HG02623 (cell line): ENCODE results near the gene COX19.
A peak's percentile ranks its signal among the peaks of the same experiment; 100 is the strongest.

Experiments
- ATAC-seq: cut with Tn5 transposase; IDR thresholded peaks from one replicate; pipeline ENCODE4 v1.9.1; 2021; ENCODE audit warnings: moderate library complexity; ENCODE audit not compliant: unreplicated experiment

The COX19 gene

DNA sequence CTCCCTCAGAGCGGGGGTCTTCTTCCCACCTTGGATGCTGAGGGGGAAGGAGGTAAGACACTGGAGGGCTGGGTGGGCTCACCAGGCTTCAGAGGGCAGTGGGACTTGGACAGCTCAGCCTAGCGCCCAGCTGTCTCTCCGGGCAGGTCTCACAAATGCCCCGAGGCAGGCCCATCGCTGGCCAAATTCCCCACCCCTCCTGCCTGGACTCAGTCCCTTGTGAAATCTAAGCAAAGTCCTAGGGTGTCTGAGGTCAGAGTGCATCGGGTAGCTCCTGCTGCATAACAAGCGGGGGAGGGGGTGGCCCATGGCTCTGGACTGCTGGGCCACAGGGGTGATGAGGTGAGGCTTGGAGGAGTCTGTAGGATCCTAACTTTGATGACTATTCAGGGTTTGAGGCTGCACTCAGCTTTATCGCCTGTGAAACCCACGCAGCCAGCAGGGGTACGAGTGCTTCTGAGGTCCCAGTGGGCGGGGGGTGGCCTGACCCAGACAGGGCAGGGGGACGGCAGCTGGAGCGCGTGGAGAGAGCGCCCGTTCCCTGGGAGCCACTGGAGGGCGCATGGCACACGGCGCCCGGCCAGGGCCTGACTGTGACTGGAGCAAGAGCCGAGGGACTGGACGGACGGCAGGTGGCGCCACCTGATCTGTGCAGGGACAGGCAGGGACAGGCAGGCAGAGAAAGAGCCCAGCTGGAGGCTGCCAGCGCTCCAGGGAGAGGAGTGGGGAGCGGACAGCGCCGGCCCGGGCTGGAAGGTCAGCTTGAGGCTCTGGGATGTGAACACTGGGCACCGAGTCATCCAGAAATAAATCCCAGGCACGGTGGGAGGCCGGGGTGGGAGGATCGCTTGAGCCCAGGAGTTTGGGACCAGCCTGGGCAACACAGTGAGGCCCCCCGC is 17.6 kb upstream of the COX19 start:
- ATAC-seq, result peak; percentile 88

DNA sequence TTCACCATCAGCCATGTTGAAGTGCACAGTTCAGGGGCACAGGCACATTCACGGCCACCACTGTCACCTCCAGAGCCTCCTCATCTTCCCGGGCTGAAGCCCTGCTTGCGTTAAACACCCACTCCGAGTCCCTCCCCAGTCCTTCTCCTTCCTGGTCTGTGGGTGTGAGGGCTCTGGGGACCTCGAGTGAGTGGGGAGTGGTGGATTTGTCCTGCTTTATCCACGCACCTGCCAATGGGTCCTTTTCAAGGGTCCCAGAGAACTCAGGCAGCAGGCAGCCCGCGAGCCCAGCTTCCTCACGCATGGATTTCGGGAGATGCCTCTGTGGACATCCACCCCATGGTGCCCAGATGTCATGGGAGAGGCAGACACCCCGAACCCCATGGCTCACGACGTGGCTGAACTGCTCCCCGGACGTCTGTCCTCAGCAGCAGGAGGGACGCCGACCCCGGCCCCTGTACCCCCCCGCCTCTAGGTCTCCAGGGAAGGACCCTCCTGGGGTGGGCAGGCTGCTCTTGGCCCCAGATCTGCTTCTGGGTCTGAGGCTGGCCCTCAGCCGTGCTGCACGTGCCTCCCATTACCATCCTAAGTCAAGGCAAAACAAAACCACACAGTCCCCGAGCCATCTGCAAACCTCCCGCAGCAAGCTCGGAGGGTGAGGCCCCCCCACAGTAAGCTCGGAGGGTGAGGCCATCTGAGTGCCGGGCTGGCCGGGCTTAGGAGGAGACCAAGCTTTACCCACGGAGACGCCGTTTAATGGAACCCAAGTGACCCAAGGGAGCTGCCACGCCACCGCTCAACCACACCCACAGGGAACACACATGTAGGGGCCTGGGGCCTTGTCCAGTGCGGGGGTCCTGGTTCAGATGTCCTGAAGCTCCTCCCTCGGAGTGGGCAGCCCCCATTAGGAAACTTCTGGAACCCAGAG is 16.6 kb upstream of the COX19 start:
- ATAC-seq, result no peak

DNA sequence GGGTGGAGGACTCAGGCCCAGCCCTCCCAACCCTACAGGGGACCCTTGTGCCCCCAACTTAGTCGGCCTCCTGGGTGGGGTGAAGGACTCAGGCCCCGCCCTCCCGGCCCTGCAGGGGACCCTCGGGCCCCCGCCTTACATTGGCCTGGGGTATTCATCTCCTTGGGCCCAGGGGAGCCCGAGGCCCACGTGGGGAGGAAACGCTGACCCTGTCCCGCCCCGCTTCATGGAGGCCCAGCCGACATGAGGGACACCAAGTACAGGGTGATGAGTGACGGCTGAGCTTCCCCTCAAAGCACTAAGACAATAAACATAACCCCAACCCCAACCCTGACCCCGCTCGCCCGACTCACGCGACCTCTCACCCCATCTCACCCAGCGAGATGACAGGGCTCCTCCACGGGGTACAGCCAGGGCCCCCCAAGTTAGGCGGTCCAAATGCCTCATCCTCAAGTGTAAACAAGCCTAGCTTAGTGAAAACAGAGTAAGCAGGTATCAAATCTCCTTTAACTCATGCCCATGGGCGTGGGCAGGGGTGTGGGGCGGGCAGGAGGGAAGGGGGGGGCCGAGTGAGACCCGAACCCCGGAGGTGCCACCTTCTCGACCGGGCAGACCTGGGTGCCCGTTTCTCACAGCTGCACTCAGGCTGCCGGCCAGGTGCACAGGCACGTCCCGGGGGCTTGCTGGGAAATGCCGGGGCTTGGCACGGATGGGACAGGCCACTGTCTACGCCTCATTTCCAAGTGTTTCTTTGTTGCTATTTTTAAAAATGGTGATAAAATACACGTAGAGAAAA is 15.8 kb upstream of the COX19 start:
- no peak for ATAC-seq

DNA sequence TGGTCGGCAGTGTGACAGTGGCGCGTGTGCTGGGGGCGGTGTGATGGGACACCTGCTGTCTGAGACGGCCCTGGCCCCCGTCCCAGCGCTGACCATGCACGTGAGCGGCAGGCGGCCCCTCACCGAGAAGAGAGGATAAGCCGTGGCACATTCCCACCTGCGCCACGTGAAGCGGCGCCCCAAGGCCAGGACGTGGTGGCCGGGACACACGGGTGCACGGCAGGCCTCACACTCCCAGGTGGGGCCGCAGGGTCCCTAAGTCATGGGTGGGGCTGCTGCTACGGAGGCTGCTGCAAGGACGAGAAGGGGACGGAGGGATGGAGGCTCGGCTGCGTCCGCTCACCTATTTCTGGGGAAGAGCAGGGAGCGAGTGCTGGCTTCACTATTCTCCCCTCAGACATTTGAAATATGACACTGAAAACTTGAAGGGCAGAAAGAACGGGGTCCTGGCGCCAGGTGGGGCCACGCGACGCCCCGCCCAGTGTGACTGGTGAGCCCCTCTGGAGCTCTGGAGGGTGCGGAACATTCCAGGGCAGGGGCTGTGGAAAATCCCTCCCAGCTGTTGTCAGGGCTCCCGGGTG is 15.1 kb upstream of the COX19 start:
- ATAC-seq, result no peak

DNA sequence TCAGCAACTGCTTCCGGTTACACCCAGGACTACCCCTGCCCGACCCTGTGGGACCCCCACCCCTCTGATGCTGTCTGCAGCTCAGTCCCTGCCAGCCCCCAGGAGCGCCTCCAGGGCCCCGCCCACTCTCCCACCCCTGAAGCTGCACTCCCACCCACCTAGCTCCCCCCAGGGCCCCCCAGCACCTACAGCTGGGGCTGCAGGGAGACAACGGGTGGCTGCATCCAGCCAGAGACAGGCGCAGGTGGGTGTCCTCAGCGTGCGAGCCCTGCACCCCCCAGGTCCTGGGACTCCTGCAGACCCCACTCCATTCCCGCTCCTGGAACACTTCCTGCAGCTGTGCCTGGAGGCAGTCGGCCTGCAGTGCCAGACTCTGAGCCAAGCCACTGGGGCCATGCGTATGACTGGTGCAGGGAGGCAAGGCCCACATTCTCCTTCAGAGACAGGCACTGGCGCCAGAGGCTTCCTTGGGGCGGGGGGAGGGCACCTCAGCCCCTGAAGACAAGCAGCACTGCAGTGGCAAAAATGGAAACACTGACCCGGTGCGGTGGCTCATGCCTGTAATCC is 13.7 kb upstream of the COX19 start:
- ATAC-seq, result no peak

DNA sequence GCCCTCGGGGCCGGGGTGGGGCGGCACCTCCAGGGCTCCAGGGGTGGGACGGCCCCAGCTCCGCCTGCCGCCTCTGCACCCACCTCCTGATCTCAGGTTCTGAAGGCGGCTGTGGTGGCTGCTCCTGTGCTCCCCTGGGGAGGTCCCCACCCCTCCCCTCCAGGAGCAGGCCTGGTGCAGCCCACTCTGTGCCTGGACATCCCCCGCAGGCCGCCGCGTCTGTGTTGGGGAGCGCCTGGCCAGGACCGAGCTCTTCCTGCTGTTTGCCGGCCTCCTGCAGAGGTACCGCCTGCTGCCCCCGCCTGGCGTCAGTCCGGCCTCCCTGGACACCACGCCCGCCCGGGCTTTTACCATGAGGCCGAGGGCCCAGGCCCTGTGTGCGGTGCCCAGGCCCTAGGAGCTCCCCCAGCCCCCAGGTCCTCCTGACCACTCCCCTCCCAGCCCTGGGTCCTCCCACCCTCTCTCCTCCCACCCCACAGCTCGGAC is 13.1 kb upstream of the COX19 start:
- no peak for ATAC-seq

DNA sequence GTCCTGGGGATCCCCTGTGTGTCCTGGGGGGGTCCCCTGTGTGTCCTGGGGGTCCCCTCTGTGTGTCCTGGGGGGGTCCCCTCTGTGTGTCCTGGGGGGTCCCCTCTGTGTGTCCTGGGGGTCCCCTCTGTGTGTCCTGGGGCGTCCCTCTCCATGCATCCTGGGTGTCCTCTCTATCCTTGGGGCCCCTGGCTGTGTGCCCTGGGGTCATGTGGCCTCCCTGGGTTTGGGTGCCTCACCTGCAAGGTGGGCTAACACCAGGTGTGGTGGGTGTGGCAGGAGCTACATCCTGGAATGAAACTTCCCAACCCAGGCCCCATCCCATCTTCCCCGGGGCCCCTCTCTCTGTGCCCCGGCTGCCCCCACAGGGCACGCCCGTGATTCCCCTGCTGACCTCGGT is 12.6 kb upstream of the COX19 start:
- ATAC-seq, result no peak

DNA sequence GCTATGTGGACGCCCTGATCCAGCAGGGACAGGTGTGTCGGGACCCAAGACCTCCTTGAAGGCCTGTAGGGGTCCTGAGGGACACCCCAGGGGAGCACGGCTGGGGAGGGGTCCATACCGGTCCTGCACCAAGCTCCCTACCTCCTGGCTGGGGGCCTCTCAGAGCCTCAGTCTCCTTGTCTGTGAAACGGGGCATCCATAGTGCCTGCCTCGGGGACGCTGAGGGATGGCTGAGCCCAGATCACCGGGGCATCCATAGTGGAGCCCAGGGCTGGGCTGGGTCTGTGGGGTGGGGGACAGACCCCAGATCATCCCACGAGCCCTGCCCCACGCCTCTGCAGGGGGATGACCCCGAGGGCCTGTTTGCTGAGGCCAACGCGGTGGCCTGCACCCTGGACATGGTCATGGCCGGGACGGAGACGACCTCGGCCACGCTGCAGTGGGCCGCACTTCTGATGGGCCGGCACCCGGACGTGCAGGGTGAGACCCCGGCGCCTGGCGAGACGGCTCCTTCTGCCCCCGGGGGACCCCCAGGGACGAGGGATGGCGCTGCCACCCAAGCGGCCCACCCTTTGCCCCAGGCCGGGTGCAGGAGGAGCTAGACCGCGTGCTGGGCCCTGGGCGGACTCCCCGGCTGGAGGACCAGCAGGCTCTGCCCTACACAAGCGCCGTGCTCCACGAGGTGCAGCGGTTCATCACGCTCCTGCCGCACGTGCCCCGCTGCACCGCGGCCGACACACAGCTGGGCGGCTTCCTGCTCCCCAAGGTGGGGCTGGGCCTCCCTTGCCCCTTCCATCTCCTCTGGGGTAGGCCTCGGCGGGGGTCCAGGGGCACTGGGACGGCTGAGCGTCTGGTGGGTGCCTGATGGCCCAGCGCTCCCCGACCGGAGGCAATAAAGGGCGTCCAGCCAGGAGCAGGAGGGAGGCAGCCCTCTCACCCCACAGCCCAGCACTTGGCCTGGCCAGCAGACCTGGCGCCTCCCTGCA is 11.7 kb upstream of the COX19 start:
- ATAC-seq, result no peak

DNA sequence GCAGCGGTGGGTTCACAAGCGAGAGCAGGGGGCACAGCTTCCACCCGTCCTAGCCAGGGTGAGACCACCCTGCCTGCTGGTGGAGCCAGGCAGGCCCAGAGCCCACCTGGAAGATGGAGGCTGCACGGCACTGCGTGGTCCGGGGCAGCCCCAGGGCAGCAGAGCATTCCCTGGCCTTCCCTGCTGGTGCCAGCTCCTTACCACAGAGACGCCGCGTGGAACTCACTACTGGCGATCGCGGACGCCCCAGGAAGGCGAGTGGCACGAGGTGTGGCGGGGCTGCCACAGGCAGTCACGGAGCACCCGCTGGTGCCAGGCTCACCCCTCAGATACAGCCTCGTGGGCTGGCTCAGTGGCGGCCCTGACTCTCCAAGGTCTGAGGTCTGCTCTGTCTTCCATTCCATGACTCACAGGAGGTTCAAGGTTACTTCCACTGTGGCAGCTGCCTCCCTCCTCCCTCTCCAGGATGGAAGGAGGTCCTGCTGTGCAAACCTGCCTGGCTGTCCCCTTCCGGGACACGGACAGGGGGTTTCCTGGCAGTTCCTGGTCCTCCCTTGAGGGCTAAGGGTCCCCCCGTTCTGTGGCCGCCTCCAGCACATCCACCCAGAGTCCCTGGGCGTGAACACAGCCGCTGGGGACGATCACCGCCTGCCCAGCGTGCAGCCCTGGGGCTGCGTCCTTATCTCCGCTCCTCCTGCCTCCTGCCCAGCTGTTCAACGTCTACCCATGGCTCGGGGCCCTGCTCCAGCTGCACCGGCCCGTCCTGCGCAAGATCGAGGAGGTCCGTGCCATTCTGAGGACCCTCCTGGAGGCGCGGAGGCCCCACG is 10.8 kb upstream of the COX19 start:
- no peak for ATAC-seq

DNA sequence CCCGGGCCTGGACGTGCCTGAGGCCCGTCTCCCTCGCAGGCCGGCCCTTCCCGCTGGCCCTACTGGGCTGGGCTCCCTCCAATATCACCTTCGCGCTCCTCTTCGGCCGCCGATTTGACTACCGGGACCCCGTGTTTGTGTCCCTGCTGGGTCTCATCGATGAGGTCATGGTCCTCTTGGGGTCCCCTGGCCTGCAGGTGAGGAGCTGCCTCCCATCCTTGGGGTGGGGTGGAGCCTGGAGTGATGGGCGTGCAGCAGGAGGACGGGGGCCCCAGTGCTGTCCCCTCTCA is 9.7 kb upstream of the COX19 start:
- ATAC-seq, result no peak

DNA sequence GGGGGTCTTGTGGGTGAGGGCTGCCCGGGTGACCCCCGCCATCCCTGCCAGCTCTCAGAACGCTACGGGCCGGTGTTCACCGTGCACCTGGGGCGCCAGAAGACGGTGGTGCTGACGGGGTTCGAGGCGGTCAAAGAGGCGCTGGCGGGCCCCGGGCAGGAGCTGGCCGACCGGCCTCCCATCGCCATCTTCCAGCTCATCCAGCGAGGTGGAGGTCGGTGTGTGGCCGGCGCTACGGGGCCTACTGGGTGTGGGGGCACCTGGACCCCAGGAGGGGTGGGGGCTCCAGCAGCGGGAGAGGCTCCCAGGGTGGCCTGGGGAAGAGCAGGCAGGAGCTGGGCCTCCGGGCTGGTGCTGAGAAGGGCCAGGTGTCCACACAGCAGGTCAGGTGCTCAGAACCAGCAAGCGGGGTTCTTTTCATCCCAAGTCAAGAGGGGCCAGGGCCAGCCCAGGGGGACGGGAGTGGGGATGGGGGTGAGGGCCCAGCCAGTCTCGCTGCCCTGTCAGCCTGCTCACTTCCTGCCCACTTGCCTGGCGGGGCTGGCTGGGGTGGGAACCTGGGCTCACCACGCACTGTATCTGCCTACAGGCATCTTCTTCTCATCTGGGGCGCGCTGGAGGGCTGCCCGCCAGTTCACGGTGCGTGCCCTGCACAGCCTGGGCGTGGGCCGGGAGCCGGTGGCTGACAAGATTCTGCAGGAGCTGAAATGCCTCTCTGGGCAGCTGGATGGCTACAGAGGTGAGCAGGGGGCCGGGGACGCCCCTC is 9.2 kb upstream of the COX19 start:
- no peak for ATAC-seq

DNA sequence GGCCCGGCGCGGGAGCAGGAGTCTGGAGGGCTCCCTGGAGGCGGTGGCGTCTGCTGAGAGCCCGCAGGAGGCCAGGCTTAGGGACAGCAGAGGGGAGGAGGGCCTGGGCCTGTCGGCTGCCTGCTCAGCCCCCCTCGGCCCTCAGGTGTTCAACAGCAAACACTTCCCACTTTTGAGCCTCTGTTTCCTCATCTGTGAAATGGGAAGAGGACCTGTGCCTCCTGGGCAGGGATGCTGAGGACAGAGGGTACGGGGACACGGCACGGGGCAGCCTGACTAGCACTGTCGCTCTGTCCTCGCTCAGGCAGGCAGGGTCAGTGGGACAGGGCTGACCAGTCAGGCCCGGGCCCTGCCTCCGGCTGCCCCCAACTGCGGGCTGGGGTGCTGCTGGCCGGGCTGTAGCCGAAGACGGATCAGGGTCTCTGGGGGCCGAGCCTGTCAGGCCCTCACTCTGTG is 8.3 kb upstream of the COX19 start:
- no peak for ATAC-seq

DNA sequence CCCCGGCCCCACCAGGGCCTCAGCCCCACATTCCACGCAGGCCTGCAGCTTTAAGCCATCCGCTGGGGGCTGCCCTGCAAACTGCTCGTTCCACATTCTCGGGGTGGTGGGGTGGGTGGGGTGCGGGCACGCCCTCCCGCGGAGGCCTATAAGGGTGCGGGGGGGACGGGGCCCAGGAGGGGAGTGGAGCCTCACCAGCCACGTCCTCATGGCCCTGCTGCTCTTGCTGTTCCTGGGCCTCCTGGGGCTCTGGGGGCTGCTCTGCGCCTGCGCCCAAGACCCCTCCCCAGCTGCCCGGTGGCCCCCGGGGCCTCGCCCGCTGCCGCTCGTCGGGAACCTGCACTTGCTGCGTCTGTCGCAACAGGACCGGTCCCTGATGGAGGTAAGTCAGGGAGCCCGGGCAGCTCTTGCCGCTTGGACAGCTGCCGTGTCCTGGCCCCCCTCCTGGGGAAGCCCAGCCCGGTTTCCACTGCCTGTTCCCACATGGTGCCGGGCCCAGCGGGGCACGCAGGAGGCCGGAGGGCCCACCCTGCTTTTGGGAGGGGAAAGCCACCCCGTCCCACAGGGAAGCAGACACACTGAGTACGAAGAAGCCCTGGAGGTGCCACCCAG is 7.8 kb upstream of the COX19 start, which contains the start of gene CYP2W1:
CYP2W1 (plus strand) TSS at position 178 of the 612 bp plus-strand sequence; CDS start at position 209, 31 bp downstream.
- no peak for ATAC-seq

DNA sequence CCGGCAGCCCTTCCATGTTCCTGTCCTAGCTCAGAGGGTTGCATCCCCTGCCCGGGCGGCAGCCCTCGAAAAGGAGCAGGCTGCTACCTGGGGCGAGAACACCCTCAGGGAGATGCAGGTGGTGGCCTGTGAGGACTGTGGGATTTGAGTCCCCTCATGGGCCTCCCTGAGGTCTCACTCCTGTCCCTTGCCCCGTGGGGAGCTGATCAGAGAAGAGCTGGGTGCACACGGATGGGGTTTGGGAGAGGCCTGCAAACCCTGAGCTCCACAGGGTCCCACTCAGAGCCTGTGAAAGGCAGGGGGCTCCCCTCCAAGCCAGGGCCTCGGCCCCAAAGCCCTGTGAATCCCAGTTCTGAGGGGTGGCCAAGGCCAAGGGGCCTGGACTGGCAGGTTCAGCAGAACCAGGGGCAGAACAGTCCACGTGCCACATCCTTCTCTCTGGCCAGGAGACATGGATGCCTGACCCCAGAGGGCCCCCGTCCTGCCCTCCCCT is 7.2 kb upstream of the COX19 start:
- ATAC-seq, result no peak

DNA sequence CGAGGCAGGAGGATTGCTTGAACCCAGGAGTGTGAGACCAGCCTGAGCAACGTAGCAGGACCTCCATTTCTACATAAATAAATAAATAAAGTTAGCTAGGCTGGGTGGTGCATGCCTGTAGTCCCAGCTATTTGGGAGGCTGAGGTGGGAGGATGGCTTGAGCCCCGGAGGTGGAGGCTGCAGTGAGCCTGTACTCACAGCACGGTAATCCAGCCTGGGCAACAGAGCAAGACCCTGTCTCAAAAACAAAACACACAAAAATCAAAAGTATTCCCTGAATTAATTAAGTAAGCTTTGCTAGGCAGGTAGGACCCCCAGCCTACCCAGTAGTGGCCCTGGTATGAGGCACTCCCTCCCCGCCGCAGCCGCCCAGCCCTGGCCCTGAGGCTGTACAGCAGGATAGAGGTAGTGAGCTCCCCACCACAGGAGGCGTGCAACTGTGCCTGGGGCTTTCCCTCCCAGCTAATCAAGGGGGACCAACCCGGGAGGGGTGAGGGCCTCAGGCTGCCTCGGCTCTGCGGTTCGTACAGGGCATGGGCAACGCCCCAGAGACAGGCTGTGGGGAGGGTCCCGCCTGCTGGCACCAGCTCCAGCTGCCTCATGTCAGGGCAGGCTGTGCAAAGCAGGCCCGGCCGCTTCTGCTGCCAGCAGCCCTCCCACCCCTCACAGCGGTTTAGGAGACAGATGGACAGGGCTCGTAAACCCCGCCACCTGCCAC is 6.6 kb upstream of the COX19 start:
- no peak for ATAC-seq

DNA sequence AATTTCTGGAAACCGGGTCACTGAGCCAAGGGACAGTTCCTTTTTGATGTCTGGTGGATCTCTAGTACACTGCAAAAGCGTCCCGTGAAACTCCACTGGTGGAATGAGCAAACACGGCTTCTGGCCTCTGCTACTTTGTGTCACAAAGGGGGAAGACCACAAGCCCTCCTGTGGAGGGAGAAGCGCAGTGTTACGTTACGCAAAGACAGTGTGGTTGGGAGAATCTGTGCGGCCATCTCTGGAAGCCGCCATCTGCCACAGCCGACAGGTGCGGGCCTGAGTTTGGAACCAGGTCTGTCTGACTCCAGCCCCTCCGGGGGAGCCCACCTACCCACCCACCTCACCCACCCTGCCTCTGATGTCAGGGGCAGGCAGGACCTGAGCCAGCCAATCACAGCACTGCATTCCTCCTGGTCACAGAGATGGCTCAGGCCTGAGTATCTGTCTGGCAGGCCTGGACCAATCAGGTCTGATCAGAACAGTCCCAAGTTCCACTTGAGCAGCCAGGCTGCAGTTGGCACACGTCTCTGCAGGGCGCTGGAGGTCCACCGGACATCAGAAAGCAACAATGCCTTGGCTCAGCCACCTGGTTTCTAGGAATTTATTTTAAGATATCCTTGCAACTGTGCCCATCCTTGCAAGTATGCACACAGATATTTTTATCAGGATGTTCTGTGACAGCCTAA is 4.7 kb upstream of the COX19 start:
- ATAC-seq, result no peak
